ENCODE measurements around the gene ZNF688. TPM values are rescaled to one million over a fixed set of nuclear protein-coding genes. Genes with fewer than 3 reads are reported as not detected.
A peak's percentile ranks its signal among the peaks of the same experiment; 100 is the strongest.

The ZNF688 gene
- total RNA-seq, 4 donors from 2014 or later = 15.9 to 22.1 (median 20.8) TPM

DNA sequence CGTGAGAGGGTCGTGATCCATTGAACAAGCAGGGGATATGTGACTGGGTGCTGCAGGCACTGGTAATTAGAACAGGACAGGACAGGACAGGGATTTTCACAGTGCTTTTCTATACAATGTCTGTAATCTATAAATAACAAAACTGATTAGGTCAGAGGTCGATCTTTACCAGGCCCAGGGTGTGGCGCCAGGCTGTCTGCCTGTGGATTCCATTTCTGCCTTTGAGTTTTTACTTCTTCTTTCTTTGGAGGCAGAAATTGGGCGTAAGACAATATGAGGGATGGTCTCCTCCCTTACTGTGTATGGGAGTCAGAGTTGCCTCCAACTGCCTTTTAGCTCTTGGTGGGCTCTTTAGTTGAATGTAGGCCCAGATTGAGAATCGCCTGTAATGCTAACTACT is 11.8 kb downstream of the ZNF688 start:
- H3K4me3 ChIP-seq = no peak overlapping the region
- 87 to 100% methylated on average over 2 to 3 of the region's 6 CpGs for WGBS, 2 donors (ENCODE audit: low coverage in 1 of 2)
- TF ChIP-seq EP300 (IDR thresholded peaks at IDR 0.05) (no peak), POLR2AphosphoS5 (IDR thresholded peaks at IDR 0.05) (no peak), POLR2A (IDR thresholded peaks at IDR 0.05) (no peak)
- TF ChIP-seq, protein P1, sequence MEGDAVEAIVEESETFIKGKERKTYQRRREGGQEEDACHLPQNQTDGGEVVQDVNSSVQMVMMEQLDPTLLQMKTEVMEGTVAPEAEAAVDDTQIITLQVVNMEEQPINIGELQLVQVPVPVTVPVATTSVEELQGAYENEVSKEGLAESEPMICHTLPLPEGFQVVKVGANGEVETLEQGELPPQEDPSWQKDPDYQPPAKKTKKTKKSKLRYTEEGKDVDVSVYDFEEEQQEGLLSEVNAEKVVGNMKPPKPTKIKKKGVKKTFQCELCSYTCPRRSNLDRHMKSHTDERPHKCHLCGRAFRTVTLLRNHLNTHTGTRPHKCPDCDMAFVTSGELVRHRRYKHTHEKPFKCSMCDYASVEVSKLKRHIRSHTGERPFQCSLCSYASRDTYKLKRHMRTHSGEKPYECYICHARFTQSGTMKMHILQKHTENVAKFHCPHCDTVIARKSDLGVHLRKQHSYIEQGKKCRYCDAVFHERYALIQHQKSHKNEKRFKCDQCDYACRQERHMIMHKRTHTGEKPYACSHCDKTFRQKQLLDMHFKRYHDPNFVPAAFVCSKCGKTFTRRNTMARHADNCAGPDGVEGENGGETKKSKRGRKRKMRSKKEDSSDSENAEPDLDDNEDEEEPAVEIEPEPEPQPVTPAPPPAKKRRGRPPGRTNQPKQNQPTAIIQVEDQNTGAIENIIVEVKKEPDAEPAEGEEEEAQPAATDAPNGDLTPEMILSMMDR (IDR thresholded peaks at IDR 0.05) = no peak
- no peaks in the 10 kb centered on the region for H3K27me3 ChIP-seq
- peaks cover 0 to 20% of the 10 kb centered on the region in 2 donors for H3K36me3 ChIP-seq
- H3K4me1 ChIP-seq = peaks cover 0 to 44% (median 11%) of the 10 kb centered on the region in 3 donors
- no peaks in the 10 kb centered on the region for H3K9me3 ChIP-seq
- ATAC-seq = no peak
- H3K27ac ChIP-seq = no peak overlapping the region

DNA sequence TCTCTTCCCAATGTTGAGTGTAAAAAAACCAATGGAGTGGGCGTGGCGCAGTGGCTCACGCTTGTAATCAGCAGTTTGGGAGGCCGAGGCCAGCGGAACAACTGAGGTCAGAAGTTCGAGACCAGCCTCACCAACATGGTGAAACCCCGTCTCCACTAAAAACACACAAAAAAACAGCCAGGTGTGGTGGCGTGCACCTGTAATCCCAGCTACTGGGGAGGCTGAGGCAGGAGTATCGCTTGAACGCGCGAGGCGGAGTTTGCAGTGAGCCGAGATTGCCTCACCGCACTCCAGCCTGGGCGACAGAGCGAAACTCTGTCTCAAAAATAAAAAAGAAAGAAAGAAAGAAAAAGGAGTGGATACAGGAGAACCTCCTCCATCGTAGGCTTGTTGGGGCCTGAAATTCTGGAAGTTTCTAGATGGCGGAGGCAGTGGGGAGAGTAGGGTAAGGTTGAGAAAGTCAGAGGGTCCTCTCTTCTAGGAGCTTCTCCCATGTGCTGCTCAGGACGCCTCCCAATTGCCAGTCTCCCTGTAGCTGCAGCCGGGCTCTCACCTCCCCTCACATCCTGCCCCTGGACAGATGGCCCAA is 12.6 kb downstream of the ZNF688 start:
- H3K27ac ChIP-seq = peak overlapping the region in 3 of 4 donors; percentile 90 to 99 (median 94)
- H3K36me3 ChIP-seq = peaks cover 0 to 28% of the 10 kb centered on the region in 2 donors
- WGBS, 2 donors (ENCODE audit: low coverage in 1 of 2) = 78 to 91% methylated on average over 9 to 19 of the region's 21 CpGs
- no peak for TF ChIP-seq POLR2A (IDR thresholded peaks at IDR 0.05)
- no peak for TF ChIP-seq POLR2AphosphoS5 (IDR thresholded peaks at IDR 0.05)
- no peak for TF ChIP-seq EP300 (IDR thresholded peaks at IDR 0.05)
- TF ChIP-seq, protein P1 (IDR thresholded peaks at IDR 0.05) = no peak
- no peak for ATAC-seq
- peak overlapping the region; percentile 2 to 64 for H3K4me3 ChIP-seq
- no peaks in the 10 kb centered on the region for H3K9me3 ChIP-seq
- H3K4me1 ChIP-seq = peaks cover 0 to 44% (median 11%) of the 10 kb centered on the region in 3 donors
- H3K27me3 ChIP-seq = no peaks in the 10 kb centered on the region

DNA sequence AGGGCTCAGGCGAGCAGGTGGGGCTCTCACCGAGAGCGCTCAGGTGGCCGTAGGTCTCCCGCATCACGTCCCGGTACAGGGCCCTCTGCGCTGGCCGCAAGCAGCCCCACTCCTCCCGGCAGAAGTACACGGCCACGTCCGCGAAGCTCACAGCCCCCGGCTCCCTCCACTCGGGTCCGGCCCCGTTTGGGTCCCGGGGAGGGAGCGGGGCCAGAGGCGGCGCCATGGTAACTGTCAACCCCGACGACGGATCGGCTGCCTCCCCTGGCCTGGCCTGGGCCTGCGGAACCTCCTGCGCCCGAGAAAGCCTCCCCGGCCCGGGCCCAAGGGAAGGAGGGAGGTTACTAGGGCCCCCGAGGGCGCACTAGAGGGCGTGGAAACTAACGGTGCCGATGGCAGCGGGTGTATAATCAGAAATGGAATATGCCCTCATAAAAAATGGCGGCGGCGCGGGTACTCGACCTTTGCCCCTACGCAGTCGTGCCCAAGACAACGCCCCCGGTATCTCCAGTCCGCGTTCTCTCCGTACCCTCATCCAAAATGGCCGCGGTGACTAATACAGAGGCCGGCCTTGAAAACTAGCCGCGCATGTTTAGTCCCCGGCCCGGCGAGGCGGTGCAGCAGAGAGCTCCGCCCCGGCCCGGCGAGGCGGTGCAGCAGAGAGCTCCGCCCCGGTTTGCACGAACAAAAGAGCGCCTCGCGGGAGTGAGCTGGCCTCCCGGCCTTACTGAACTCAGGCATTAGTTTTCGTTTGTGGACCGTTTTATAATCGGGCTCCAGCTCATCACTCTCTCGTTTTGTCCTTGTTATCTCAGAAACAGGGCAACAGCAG is 13.3 kb downstream of the ZNF688 start, which contains the start of gene ZNF764:
Gene ZNF764, minus strand, starts transcription at position 418 of the 832 bp plus-strand sequence. Its CDS starts 192 bp downstream, at position 226.
- 3% methylated on average over 7 of the region's 74 CpGs; no CpG with 5 or more reads in 1 of the 2 donors for WGBS, 2 donors (ENCODE audit: low coverage in 1 of 2)
- peaks cover 0 to 35% of the 10 kb centered on the region in 2 donors for H3K36me3 ChIP-seq
- H3K4me1 ChIP-seq = peaks cover 0 to 44% (median 11%) of the 10 kb centered on the region in 3 donors
- H3K27me3 ChIP-seq = no peaks in the 10 kb centered on the region
- TF ChIP-seq EP300 (IDR thresholded peaks at IDR 0.05) (no peak), POLR2A (IDR thresholded peaks at IDR 0.05) (peak; percentile 35 to 55), POLR2AphosphoS5 (IDR thresholded peaks at IDR 0.05) (peak; percentile 75)
- TF ChIP-seq, protein P1 (IDR thresholded peaks at IDR 0.05) = peak in 3 of 4 experiments; percentile 17 to 19 (median 18)
- peak within 1 kb of the TSS; percentile 56 to 64 for H3K4me3 ChIP-seq
- H3K9me3 ChIP-seq = no peaks in the 10 kb centered on the region
- peak within 1 kb of the TSS; percentile 84 to 99 (median 92) for H3K27ac ChIP-seq
- peak; percentile 99 for ATAC-seq

DNA sequence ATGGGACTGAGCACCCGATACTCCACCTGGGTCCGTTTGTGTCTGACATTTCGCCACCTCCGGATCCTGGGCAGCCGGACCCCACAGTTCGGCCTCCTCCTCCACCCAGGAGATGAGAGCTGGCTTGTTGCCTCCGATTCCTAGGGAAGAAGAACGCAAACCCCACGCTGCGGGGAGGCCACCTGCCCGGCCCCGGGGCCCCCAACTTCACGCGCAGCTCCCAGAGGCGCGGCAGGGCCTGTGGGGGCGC is 13.9 kb downstream of the ZNF688 start:
- no peaks in the 10 kb centered on the region for H3K27me3 ChIP-seq
- no peaks in the 10 kb centered on the region for H3K9me3 ChIP-seq
- no CpG with 5 or more reads among the region's 17 CpGs for WGBS, 2 donors (ENCODE audit: low coverage in 1 of 2)
- TF ChIP-seq EP300 (IDR thresholded peaks at IDR 0.05) (no peak), POLR2AphosphoS5 (IDR thresholded peaks at IDR 0.05) (no peak), POLR2A (IDR thresholded peaks at IDR 0.05) (no peak)
- TF ChIP-seq, protein P1 (IDR thresholded peaks at IDR 0.05) = no peak
- H3K4me3 ChIP-seq = peak overlapping the region; percentile 56 to 64
- peak overlapping the region; percentile 84 to 99 (median 92) for H3K27ac ChIP-seq
- peaks cover 0 to 44% (median 11%) of the 10 kb centered on the region in 3 donors for H3K4me1 ChIP-seq
- peaks cover 0 to 41% of the 10 kb centered on the region in 2 donors for H3K36me3 ChIP-seq
- no peak for ATAC-seq
